Duodenal mucosa (tissue), 2 donors: Measurements from ENCODE around the gene QSOX2.

Source experiments
- H3K27ac ChIP-seq: one replicate; pipeline ENCODE4 v1.7.0; 2013; ENCODE audit warnings: low read depth, low read length
- H3K27me3 ChIP-seq, 2 donors: one replicate each; pipeline ENCODE4 v1.7.0; 2013; ENCODE audit warnings: low read length in 2 of 2, control low read depth in 1 of 2; ENCODE audit not compliant: insufficient read depth in 2 of 2, control insufficient read depth in 1 of 2
- H3K36me3 ChIP-seq, 2 donors: one replicate each; pipeline ENCODE4 v1.7.0; 2013; ENCODE audit warnings: low read length in 2 of 2, control low read depth in 1 of 2; ENCODE audit not compliant: insufficient read depth in 2 of 2, control insufficient read depth in 1 of 2
- H3K4me1 ChIP-seq, 2 donors: one replicate each; pipeline ENCODE4 v1.7.0; 2013; ENCODE audit warnings: low read length in 2 of 2, control low read depth in 1 of 2; ENCODE audit not compliant: insufficient read depth in 2 of 2, control insufficient read depth in 1 of 2
- H3K4me3 ChIP-seq, 2 donors: one replicate each; pipeline ENCODE4 v1.7.0; 2013; ENCODE audit warnings: low read length in 2 of 2, low read depth in 1 of 2
- H3K9ac ChIP-seq, 2 donors: one replicate each; pipeline ENCODE4 v1.7.0; 2013; ENCODE audit warnings: low read length in 2 of 2, low read depth in 1 of 2
- H3K9me3 ChIP-seq, 2 donors: one replicate each; pipeline ENCODE4 v1.7.0; 2013; ENCODE audit warnings: low read length in 2 of 2, control low read depth in 1 of 2; ENCODE audit not compliant: control insufficient read depth in 1 of 2

Gene QSOX2

DNA sequence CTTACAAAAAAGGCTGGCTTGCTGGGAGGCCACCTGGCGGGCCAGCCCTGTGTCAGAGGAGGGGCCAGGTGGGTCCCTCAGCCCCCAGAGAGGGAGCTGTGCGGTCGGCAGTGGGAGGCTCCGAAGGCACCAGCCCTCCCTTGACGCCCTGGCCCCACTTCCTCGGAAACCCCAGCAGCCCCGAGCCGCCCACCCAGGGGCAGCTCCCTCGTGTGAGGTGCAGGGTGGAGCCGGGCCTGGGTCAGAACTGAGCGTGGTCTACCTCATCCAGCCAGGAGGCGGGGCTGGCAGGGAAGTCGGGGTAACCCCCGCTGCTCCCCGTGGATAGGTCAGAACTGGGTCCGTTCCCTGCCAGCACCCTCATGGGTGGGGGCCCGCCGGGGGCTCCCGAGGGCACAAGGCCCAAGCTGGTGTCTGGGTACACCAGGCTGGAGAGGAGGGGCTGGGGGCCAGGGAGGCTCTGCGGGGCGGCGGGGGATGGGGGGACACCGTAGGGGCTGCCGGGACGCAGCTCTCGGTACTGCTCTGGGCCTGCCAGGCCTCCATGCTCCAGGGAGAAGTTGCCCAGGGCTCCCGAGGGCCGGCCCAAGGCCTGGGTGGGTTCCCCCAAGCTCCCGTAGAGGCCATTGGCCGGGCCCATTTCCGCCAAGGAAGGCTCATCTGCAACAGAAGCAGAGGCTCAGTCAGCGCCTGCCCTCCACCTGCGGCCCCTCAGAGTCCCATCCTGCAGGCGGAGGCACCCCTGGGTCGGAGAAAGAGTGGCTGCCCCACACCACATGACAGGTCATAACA is 48.3 kb downstream of the QSOX2 start:
- no peak overlapping the region for H3K9ac ChIP-seq
- H3K27ac ChIP-seq: no peak overlapping the region
- H3K4me1 ChIP-seq: no peaks in the 10 kb centered on the region
- H3K4me3 ChIP-seq: no peak overlapping the region
- no peaks in the 10 kb centered on the region for H3K9me3 ChIP-seq
- peaks cover 60 to 70% of the 10 kb centered on the region in 2 donors for H3K27me3 ChIP-seq
- no peaks in the 10 kb centered on the region for H3K36me3 ChIP-seq

DNA sequence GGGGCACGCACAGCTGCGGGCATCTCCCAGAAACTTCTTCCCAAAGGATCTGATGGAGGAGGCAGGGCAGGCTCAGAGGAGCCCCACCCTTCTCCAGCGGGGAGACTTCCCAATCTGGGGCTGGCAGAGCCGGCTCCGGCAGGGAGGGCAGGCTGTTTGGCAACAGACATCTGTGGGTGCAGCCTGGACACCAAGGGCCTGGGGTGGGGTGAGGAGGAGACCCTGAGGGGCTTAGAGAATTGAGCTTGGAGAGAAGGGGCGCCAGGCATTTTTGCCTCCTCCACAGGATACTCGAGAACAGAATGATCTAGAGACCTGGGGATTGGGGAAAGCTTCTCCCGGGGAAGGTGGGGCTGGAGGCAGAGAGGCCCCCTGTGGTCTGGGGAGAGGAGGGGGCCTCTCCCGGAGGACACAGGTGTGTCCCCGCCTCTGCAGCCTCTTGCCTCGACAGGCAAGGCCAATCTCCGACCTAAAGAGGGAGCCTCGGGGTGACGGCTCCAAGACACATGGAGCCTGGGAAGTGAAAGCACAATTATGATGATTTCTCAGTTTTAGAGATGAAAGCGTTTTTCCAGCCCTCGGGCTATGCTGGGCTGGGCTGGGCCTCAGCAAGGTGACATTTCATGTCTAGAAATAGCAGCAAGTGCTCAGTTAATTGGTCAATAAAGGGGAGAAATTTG is 49.1 kb downstream of the QSOX2 start:
- no peak overlapping the region for H3K9ac ChIP-seq
- H3K4me1 ChIP-seq: no peaks in the 10 kb centered on the region
- no peaks in the 10 kb centered on the region for H3K9me3 ChIP-seq
- no peak overlapping the region for H3K27ac ChIP-seq
- no peaks in the 10 kb centered on the region for H3K36me3 ChIP-seq
- peaks cover 63 to 73% of the 10 kb centered on the region in 2 donors for H3K27me3 ChIP-seq
- no peak overlapping the region for H3K4me3 ChIP-seq

DNA sequence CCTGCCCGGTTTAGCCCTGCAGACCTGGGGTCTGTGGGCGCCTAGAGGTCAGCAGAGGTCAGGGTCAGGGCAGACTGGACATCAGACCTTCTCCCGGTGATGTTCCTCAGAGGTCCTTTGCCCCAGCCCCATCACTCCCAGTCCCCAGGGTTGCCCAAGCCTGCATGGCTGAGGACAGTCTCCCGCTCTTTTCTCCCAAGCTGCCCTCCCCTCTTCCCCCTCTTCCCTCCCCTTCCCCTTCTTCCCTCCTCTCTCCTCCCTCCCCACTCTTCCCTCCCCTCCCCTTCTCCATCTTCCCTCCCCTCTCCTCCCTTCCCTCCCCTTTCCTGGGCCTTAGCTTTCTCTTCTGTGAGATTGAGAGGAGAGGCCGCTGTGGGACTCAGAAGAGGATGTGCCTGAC is 51.1 kb downstream of the QSOX2 start:
- Histone ChIP-seq H3K9me3 (no peaks in the 10 kb centered on the region), H3K9ac (no peak overlapping the region), H3K27me3 (peaks cover 53 to 65% of the 10 kb centered on the region in 2 donors), H3K4me3 (no peak overlapping the region), H3K4me1 (no peaks in the 10 kb centered on the region), H3K27ac (no peak overlapping the region), H3K36me3 (no peaks in the 10 kb centered on the region)

DNA sequence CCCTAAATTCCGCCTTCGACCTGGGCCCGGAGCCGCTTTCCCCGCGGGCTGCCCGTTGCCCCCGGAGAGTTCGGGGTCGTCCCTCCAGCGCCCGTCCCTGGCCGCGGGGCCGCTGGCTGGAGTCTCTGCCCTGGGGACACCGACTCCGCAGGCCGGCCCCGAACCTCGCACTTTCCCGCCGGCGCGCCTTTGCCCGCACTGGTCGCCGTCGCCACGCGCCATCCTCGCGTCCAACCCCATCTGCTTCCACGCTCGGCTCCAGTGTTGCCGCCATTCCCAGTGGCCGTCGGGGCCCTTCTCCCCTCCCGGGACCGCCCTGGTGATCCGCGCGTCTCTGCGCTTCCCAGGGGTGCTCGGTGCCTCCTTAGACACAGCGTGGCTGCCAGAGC is 51.7 kb downstream of the QSOX2 start:
- Histone ChIP-seq H3K9me3 (no peaks in the 10 kb centered on the region), H3K27ac (no peak overlapping the region), H3K4me1 (no peaks in the 10 kb centered on the region), H3K27me3 (peaks cover 49 to 61% of the 10 kb centered on the region in 2 donors), H3K4me3 (no peak overlapping the region), H3K36me3 (no peaks in the 10 kb centered on the region), H3K9ac (no peak overlapping the region)

DNA sequence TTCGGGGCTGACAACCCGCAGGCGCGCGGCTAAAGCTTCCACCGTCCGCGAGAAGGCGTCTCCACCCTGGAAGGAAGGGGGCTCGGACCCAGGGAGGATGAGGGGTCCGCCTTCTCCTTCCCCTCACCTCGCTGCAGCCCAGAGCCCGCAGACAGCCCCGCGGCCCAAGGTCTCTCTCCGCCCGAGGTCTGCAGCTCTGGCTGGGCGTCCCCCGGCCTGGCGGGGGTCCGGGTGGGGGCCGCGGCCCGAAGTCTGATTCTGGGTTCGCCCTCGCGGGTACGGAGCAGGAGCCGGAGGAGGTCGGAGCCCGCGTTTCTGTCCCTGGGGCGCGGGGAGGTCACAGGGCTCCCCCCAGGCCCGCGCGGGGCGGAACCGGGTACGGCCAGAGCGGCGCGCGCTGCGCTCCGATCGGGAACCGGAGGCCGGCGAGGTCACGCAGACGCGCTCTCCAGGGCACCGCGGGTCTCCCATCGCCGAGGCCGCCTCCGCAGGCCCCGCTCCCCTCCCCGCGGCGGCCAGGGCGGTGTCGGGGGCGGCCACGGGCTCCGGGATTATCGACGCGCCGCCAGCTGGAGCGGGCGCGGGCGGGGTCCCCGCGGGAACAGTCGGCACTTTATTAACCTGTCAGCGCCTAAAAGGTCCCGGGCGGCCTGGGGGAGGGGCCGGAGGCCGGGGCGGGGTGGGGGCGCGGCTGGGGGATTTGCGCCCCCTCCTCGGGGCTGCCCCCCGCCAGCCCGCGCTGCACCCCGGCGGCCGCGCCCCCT is 52.3 kb downstream of the QSOX2 start:
- Histone ChIP-seq H3K4me1 (no peaks in the 10 kb centered on the region), H3K36me3 (no peaks in the 10 kb centered on the region), H3K27ac (no peak overlapping the region), H3K4me3 (no peak overlapping the region), H3K27me3 (peaks cover 43 to 59% of the 10 kb centered on the region in 2 donors), H3K9me3 (no peaks in the 10 kb centered on the region), H3K9ac (no peak overlapping the region)

DNA sequence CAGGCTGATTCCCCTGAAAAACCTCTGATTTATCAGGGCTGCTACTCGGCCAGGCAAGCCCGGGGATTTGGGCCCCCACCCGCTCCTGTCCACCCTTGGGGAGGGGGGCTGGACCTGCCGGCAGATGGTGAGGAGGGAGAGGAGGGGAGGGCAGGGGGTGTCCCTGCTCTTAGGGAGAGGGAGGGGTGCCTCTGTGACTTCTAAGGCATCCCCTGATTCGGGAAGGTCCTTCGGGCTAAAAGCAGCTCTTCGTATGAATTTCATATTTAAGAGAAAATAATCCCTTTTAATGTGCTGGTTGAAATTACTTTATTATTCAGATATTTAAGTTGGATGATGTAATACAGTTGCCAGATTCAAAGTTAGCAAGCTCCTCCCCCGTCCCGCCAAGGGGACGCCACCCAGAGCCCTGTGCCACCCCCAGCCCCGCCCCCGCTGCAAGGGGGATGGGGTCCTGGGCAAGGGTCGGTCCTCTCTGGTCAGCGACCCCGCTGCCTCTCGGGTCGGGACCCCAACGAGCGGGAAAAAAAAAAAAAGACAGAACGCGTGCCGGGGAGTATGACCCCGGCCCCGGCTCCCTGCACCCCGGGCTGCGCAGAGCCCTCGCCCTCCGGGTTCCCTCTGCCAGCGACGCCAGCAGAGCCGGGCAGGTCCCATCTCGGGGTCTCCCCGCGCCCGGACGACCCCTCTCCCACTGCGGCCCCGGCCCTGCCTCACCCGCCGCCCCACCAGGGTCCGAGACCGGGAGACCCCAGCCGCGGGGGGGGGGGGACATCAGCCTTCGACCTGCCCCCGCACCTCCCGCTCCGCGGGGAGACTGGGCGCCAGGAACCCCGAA is 53.1 kb downstream of the QSOX2 start:
- Histone ChIP-seq H3K27ac (no peak overlapping the region), H3K4me3 (no peak overlapping the region), H3K9ac (no peak overlapping the region), H3K9me3 (no peaks in the 10 kb centered on the region), H3K27me3 (peaks cover 36 to 57% of the 10 kb centered on the region in 2 donors), H3K36me3 (no peaks in the 10 kb centered on the region), H3K4me1 (no peaks in the 10 kb centered on the region)

DNA sequence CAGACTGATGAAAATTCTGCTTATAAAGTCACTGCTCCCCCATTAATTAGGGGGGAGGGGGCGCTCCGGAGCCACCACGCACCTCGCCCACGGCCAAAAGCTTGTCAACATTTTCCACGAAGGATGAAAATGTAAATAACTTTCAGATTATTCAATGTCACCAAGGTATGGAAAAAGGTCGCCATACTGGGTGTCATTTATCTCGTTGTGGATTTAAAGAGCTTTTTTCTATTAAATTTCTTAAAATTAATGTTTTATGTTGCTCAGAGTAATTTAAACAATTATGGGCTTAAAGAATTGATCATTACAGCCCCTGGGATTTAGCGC is 53.7 kb downstream of the QSOX2 start:
- Histone ChIP-seq H3K9ac (no peak overlapping the region), H3K9me3 (no peaks in the 10 kb centered on the region), H3K27ac (no peak overlapping the region), H3K36me3 (no peaks in the 10 kb centered on the region), H3K27me3 (peaks cover 32 to 57% of the 10 kb centered on the region in 2 donors), H3K4me3 (no peak overlapping the region), H3K4me1 (no peaks in the 10 kb centered on the region)

DNA sequence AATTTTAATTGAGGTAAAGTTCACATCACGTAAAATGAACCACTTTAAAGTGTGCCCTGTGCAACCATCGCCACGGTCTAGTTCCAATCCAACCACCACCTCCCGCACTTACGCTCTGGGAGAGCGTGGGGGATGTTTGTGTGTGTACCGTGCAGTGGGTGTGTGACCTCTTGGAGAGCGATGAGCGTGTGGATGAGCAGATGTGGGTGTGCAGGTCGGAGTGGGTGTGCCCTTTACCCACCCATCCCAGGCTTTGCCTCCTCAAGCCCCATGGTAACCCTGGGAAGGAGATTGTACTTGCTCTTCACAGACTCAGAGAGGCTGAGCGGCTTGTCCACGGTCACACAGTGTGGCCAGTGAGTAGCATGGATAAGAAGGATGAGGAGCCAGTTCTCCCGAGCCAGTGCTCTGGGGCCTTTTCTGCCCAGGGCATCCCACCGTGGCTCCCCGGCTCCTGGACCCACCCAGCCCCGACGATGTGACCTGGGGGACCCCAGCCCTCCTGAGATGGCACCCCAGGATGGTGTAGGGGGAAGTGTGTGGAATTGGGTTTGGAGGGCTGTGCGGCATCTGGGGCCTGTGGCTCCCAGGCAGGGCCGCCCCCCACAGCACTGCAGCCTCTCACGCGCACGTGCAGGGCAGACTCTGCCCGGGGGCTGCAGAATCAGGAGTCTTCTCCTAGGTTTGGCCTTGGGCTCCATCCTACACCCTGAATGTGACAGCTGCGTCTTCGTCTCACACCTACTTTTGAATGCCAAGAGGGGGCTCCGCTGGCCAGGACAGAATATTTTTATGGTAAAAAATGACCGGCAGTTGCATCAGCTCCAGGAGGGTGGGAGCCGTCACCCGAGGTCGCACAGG is 54.3 kb downstream of the QSOX2 start:
- Histone ChIP-seq H3K36me3 (no peaks in the 10 kb centered on the region), H3K4me3 (no peak overlapping the region), H3K27ac (no peak overlapping the region), H3K27me3 (peaks cover 26 to 51% of the 10 kb centered on the region in 2 donors), H3K9me3 (no peaks in the 10 kb centered on the region), H3K9ac (no peak overlapping the region), H3K4me1 (no peaks in the 10 kb centered on the region)

DNA sequence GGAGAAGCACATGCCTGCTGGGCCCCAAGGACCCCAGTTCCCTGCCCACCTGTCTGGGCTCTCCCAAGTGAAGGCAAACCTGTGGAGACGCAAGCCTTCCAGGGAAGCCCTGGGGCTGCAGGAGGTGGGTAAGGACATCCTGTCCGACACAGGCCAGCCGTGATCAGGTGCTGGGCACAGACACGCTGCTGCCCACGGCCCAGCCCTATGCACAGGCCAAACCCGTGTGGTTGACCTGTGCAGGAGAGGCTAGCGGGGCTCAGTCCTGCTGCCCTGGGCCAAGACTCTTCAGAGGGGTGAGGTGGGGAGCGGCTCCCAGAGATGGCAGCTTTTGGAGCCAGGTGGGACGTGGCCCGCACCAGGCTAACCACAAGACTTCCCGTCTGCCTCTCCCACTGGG is 55.0 kb downstream of the QSOX2 start:
- H3K36me3 ChIP-seq: no peaks in the 10 kb centered on the region
- no peaks in the 10 kb centered on the region for H3K4me1 ChIP-seq
- no peak overlapping the region for H3K9ac ChIP-seq
- H3K27me3 ChIP-seq: peaks cover 20 to 44% of the 10 kb centered on the region in 2 donors
- no peak overlapping the region for H3K27ac ChIP-seq
- H3K4me3 ChIP-seq: no peak overlapping the region
- H3K9me3 ChIP-seq: no peaks in the 10 kb centered on the region
